ENCODE data around the gene TNNC1.

The TNNC1 gene

GRCh38 chr3:52456800-52457183 is 3.0 kb upstream of the TNNC1 start:
- no peak for FAIRE-seq

DNA sequence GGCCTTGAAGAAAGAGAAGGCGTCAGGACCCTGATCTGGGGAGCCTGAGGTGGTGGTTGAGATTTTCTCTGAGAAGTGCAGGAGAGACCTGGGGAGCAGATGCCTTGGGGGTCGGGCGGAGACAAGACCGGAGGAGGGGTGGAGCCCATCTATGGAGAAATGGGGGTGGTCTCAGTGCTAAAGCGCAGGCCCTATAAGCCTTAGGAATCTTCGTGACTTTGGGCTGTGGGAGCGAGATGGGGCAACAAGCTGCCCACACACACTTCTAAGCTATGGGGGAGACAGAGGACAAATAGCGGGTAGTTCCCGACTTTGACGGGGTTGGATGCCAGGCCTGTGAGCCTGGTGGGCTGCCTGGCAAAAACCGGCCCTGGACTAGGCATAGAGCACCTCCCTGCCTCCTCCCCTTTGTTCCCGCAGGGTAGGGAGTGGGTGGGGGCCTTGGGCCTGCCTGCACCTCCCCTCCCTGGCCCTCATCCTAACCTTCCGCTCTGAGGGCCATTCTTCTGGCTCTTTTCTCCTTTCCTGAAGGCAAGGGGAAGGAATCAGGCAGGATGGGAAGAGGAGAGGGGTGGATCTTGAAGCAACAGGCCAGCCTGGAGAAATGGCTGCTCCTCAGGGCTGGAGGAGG is 2.4 kb upstream of the TNNC1 start:
- no peak for FAIRE-seq

DNA sequence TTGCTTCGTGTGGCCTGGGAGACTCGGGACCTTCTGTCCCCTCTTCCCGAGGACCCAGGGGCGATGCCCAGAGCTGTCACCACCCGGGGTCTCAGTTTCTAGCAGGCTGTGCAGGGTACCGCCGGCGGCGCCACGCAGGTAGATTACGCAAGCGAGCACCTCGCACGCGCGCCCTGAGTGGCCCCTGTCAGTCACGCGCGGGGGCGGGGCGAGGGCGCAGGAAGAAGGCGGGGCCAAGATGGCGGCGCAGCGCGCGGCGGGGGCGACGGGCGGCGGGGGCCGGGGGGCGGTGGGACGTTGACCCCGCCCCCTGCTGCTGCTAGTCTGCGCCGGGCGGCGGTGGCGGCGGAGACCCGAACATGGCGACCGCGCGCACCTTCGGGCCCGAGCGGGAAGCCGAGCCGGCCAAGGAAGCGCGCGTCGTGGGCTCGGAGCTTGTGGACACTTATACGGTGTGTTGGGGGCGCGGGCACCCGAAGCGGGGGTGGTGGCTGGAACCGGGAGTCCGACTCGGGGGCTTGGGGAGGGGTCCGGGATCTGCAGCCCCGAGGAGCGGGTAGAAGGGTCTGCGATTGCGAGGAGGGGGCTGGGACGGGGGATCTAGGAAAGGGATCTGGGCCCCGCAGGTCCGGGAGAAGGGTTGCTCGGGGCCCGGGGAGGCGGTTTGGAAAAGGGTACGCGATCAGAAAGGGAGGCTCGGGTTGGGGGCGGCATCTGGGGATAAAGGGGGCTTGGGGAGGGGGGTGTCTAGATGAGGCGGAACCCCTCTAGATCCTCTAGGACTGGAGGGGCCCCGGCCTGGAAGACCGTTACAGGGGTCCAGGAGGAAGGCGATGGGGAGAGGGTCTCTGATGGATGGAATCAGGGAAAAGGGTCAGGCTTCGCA is 1.7 kb upstream of the TNNC1 start, which contains the start of gene NISCH:
Gene NISCH (plus strand): TSS at position 322 of the 886 bp plus-strand sequence. CDS start 38 bp downstream, at position 360.
- FAIRE-seq, result no peak

DNA sequence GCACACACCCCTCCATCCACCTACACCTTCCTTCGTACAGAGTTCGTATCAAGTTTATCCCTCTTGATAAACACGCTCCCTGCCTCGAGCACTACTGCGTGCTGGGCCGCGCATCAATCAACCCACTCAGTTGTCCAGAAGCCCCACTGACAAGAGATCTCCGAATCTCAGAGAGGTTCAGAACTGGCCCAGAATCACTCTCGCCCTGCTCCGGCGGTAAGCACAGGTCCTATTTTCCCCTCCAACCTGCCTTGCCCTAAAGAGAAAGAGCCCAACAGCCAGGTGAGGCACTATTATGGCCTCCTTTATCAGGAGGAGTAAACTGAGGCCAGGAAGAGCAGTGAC is 1.1 kb upstream of the TNNC1 start:
- FAIRE-seq, result no peak

DNA sequence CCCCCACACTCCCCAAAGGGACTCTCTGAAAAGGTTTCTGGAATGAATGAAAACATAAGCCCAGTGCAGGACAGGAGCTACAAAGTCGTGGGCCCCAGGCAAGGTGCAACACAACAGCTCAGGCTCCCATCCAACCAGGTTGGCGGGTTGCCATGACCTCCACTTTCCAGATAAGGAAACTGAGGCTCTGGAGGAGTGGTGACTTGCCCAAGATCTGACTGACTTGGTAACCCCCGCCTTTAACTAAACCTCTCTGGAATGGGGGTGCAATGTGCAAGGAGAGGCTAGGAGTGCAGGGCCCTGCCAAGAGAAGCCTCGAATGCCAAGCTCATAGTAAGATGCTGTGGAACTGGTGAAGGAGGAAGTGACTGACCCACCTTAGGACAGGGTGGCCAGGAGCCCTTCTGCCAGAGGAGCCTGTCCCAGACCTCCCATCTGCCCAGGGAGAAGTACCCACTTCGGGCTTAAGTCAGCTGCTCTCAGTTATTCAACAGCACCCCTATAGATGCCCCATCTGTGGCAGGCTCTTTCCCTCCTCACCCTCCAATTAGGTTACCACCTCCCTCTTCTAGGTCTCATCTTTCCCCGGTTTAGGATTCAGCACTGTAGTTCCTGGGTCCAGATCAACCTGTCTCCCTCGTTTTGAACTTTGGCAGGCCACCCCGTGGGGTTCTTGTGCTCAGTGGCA is 553 bp upstream of the TNNC1 start:
- no peak for FAIRE-seq

- no peak for FAIRE-seq
Observed at GRCh38 chr3:52452570-52453221, 1.1 kb downstream of the TNNC1 start.

- no peak for FAIRE-seq
Observed at GRCh38 chr3:52452126-52452525, 1.7 kb downstream of the TNNC1 start.

- no peak for FAIRE-seq
Observed at GRCh38 chr3:52451237-52452083, 2.4 kb downstream of the TNNC1 start.

DNA sequence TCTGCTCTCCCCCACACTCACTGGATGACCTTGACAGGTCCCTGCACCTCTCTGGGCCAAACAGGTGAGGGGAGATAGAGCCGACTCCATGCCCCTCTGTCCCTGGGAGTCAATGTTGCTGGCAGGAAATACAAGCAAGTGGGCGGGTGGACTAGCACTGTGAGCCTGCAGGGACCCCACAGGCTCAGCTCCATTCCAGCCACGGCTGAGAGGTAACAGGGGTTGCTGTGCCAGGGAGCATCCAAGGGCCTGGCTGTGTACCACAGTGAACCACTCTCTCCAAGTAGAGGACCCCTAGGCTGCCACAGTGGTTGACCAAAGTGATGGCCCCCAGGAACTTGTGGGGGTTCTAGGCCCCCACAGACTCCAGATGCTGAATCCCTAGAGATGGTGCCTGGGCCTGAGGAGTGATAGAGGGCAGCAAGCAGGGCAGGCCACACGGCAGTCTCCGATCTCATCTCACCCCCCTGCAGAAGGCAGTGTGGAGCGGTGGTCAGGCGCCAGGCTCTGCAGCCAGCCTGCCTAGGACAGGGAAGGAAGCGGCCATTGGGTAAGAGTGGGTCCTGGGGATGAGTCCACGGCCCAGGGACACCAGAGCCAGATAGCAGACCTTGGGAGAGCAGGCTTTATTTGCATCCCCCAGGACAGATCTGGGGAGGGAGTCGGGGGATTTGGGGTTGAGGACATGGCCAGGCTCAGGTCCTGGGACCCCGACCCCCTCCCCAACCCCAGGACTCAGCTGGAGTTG is 3.2 kb downstream of the TNNC1 start:
- FAIRE-seq, result no peak

DNA sequence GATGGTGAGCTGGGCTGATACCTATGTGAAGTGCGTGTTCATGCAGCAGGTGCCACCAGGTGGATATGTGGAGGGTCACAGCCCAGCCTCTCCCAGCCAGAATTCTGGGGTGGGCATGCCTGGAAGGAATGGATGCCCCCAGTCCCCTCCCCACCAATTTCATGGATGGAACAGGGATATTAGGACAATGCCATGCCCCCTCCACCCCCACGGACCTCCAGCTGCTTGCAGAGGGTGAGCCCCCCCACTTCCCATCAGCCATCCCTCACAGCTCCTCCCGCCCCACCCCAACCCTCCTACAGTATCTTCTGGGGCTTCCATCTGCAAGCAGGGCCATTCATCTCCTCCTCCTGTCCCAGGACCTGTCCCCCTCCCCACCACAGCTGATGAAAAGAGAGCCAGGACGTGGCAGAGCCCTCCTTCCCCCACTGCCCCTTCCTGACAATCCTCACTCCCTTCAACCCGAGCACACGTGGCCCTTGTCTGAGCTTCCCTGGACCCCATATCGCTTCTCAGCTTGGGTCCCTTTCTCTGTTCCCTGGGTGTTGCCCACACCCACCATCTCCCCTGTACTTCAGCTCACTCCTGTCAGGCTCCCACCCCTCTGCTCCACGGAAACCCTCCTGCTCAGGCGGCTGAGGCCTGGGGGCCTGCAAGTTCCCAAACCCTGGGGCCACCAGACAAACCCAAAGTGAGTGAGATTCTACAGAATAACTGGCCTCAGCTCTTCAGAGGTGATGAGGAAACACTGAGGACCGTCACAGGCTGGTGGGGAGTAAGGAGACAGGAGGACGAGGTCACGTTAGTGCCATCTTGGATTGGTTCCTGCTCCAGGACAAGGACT is 6.1 kb downstream of the TNNC1 start:
- FAIRE-seq, result no peak

DNA sequence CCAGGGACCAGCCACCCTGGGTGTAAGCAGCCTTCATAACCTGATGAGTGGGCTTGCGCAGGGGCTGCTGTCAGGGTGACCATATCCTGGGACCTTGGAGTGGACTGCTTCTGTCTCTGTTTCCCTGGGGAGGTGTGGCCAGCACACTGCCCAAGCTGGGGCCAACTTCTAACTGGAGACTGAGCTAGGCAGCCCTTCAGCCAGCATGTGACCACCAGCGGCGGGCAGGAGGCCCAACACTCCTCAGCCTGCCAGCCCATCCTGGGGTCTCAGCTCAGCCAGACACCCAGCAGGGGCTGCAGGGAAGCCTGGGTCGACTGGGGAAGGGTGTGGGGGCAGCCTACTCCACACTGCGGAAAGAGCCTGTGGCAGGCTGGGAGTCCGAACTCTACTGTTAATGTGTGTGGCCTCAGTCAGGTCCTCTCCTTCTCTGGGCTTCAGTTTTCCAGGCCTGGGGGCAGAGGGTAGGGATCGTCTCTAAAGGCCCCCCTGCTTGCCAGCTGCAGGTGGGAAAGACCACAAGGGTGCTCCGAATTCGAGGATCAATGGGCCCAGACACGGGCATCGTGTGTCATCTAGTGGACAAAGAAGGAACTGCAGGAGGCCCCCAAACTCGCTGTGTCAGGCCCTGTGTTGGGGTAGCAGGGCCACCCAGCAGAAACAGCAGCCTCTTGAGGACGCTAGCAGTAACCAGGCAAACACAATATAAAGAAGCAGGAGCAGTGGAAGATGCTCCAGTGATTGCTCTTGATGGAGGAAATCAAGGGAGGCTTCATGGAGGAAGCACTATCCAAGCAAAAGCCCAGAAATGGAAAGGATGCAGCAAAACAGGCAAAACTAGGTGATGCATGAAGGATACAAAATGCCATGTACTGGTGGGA is 7.0 kb downstream of the TNNC1 start:
- FAIRE-seq, result peak; percentile 95

DNA sequence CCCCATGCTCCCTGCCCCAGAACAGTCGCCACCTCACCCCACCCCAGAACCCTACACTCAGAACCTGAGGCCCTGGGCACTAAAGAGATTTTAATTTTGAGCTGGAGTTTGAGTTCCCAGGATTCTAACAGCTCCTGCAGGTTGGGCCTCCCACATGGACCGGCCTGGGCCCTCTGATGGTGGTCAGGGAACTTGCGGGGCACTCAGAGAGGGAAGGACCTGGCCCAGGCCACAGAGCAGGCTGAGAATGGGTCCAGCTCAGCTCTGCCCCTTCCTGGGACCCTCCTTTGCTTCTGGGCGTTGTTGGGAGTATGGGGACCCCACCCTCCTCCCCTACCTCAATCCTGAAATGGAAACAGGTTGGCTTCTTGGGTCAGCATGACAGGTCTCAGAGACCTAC is 7.8 kb downstream of the TNNC1 start:
- FAIRE-seq, result no peak

- peak; percentile 39 for FAIRE-seq
Observed at GRCh38 chr3:52444860-52445793, 8.7 kb downstream of the TNNC1 start, which contains the start of gene SEMA3G. SEMA3G (minus strand) TSS chr3:52445103; CDS start chr3:52445027, 76 bp downstream.

- FAIRE-seq, result no peak
Observed at GRCh38 chr3:52443791-52444687, 9.8 kb downstream of the TNNC1 start.

- FAIRE-seq, result no peak
Observed at GRCh38 chr3:52443268-52443610, 10.6 kb downstream of the TNNC1 start.

- FAIRE-seq, result no peak
Observed at GRCh38 chr3:52442409-52443267, 11.2 kb downstream of the TNNC1 start.
